A549 (cell line): ENCODE data around the gene MIS18BP1. TPM values are rescaled to one million over a fixed set of nuclear protein-coding genes. Genes with fewer than 3 reads are reported as not detected.
A peak's percentile ranks its signal among the peaks of the same experiment; 100 is the strongest.
"Not testable (repeated sequence)": the region's sequence is repeated elsewhere in the genome, so short reads cannot be mapped to it uniquely, and the experiment has no call there.

Experiments used
- ATAC-seq, 2 experiments: fragments of 200-7000 bp in 1 of 2; fragments of >200 bp in 1 of 2; cut with Nextera tagmentation in 1 of 2; cut with Tn5 transposase in 1 of 2; 3 replicates each; pipeline versions ENCODE4 v1.8.0 to v1.9.1; 2018 to 2020; ENCODE audit warnings: mild to moderate bottlenecking in 1 of 2, moderate library complexity in 1 of 2
- CTCF ChIA-PET: fragments of 300-600 bp; sonication (Branson Sonifier 250); formaldehyde crosslinking; extraction: SDS; loops from one replicate; lab custom pipeline; 2021; ENCODE audit warnings: antibody characterized with exemption, inconsistent platforms; lab: Yijun Ruan, JAX
- POLR2A ChIA-PET: fragments of 350-600 bp; formaldehyde crosslinking; extraction: SDS; loops from one replicate; lab custom pipeline; 2021; ENCODE audit warnings: antibody characterized with exemption, inconsistent platforms; lab: Yijun Ruan, JAX
- DNase-seq, 2 experiments: peaks; one replicate each; pipeline versions ENCODE4 v3.0.0 to v3.0.0-alpha.2; 2011 to 2016; ENCODE audit warnings: low read depth in 1 of 2, low spot score in 1 of 2
- FAIRE-seq: peaks from 2 replicates; lab custom pipeline; 2011; peaks lifted over from hg19 to GRCh38; lab: Jason Lieb, UNC
- H3K27ac ChIP-seq, 2 experiments: fragments of >200 bp; sonication (Bioruptor Twin); formaldehyde crosslinking; 3 replicates each; pipeline ENCODE4 v1.5.1; 2016 to 2017
- H3K4me1 ChIP-seq: fragments of >200 bp; sonication (Bioruptor Twin); formaldehyde crosslinking; 3 replicates; pipeline ENCODE4 v1.6.1; 2016
- H3K4me2 ChIP-seq: fragments of >200 bp; sonication (Bioruptor Twin); formaldehyde crosslinking; 3 replicates; pipeline ENCODE4 v1.6.1; 2016
- H3K4me3 ChIP-seq: fragments of >200 bp; sonication (Bioruptor Twin); formaldehyde crosslinking; 3 replicates; pipeline ENCODE4 v1.5.1; 2016
- H3K9me3 ChIP-seq: fragments of >200 bp; sonication (Bioruptor Twin); formaldehyde crosslinking; 3 replicates; pipeline ENCODE4 v1.6.1; 2016
- CBX2 ChIP-seq: fragments of 200-600 bp; sonication (generic); IDR thresholded peaks from 2 replicates; pipeline ENCODE4 v1.6.1; 2016; ENCODE audit warnings: low read depth, mild to moderate bottlenecking, borderline replicate concordance
- CBX8 ChIP-seq: fragments of 200-600 bp; sonication (generic); IDR thresholded peaks from 2 replicates; pipeline ENCODE4 v1.6.1; 2016
- CHD2 ChIP-seq: fragments of 150-350 bp; IDR thresholded peaks from 2 replicates; pipeline ENCODE4 v1.6.1; 2014; ENCODE audit warnings: low read length; ENCODE audit not compliant: partially characterized antibody
- CHD4 ChIP-seq: fragments of 200-600 bp; sonication (generic); IDR thresholded peaks from 2 replicates; pipeline ENCODE4 v1.6.1; 2016; ENCODE audit warnings: antibody characterized with exemption, mild to moderate bottlenecking, borderline replicate concordance
- CTCF ChIP-seq: fragments of >200 bp; sonication (Bioruptor Twin); formaldehyde crosslinking; IDR thresholded peaks from 3 replicates; pipeline ENCODE4 v1.5.1; 2016
- EHF ChIP-seq: fragments of 250-450 bp; sonication (Bioruptor Pico); IDR thresholded peaks from 2 replicates; pipeline ENCODE4 v1.5.0; 2020; ENCODE audit warnings: mild to moderate bottlenecking
- EHMT2 ChIP-seq: fragments of 200-600 bp; sonication (generic); IDR thresholded peaks from 2 replicates; pipeline ENCODE4 v1.6.1; 2016; ENCODE audit warnings: antibody characterized with exemption, low read depth, mild to moderate bottlenecking, moderate library complexity
- EP300 ChIP-seq, 2 experiments: fragments of >200 bp; sonication (Bioruptor Twin); formaldehyde crosslinking; IDR thresholded peaks; 2 replicates in 1 of 2; 3 replicates in 1 of 2; pipeline ENCODE4 v1.6.1; 2016 to 2017
- FOSL2 ChIP-seq, 2 experiments: fragments of 450-650 bp in 1 of 2; fragments of >200 bp in 1 of 2; sonication (Bioruptor Twin) in 1 of 2; formaldehyde crosslinking; IDR thresholded peaks; 2 replicates each; pipeline versions ENCODE4 v1.5.0 to v1.6.1; 2016 to 2020; ENCODE audit warnings: mild to moderate bottlenecking in 1 of 2, moderate library complexity in 1 of 2
- FOXS1 ChIP-seq: fragments of 250-450 bp; sonication (Bioruptor Pico); IDR thresholded peaks from 2 replicates; pipeline ENCODE4 v1.5.0; 2020; ENCODE audit warnings: mild to moderate bottlenecking, moderate library complexity
- MAFK ChIP-seq: fragments of 450-650 bp; IDR thresholded peaks from 2 replicates; pipeline ENCODE4 v1.6.1; 2014; ENCODE audit not compliant: partially characterized antibody
- MAX ChIP-seq: IDR thresholded peaks from 2 replicates; pipeline ENCODE4 v1.6.1; 2012
- MYC ChIP-seq: IDR thresholded peaks from 2 replicates; pipeline ENCODE4 v1.6.1; 2012; ENCODE audit warnings: mild to moderate bottlenecking, inconsistent platforms, low read length, improper control_type of control experiment, borderline replicate concordance
- NPAS2 ChIP-seq: fragments of 250-450 bp; sonication (Bioruptor Pico); IDR thresholded peaks from 2 replicates; pipeline ENCODE4 v1.8.0; 2022; ENCODE audit warnings: mild to moderate bottlenecking, moderate library complexity, borderline replicate concordance
- NR3C1 ChIP-seq: fragments of >200 bp; sonication (Bioruptor Twin); formaldehyde crosslinking; IDR thresholded peaks from 3 replicates; pipeline ENCODE4 v1.6.1; 2017
- POLR2A ChIP-seq: IDR thresholded peaks from 2 replicates; pipeline ENCODE4 v1.6.1; 2012; ENCODE audit warnings: mild to moderate bottlenecking, low read length
- POLR2AphosphoS2 ChIP-seq: conservative IDR thresholded peaks from 2 replicates; pipeline ENCODE4 v1.6.1; 2012; ENCODE audit warnings: low read length, improper control_type of control experiment, inconsistent platforms
- RARB ChIP-seq: fragments of 250-450 bp; sonication (Bioruptor Pico); IDR thresholded peaks from 2 replicates; pipeline ENCODE4 v1.8.0; 2021; ENCODE audit warnings: mild to moderate bottlenecking, moderate library complexity
- RCOR1 ChIP-seq: fragments of 150-350 bp; IDR thresholded peaks from 2 replicates; pipeline ENCODE4 v1.6.1; 2014; ENCODE audit warnings: antibody characterized with exemption, low read length, low read depth
- RFX5 ChIP-seq: fragments of 450-650 bp; IDR thresholded peaks from 2 replicates; pipeline ENCODE4 v1.7.1; 2014; ENCODE audit warnings: antibody characterized with exemption, mild to moderate bottlenecking, moderate library complexity
- RNF2 ChIP-seq: fragments of 200-600 bp; sonication (generic); IDR thresholded peaks from 2 replicates; pipeline ENCODE4 v1.6.1; 2016; ENCODE audit warnings: low read depth, mild to moderate bottlenecking, antibody characterized with exemption, moderate library complexity, borderline replicate concordance
- SMC3 ChIP-seq: fragments of >200 bp; sonication (Bioruptor Twin); formaldehyde crosslinking; IDR thresholded peaks from 3 replicates; pipeline ENCODE4 v1.6.1; 2018; ENCODE audit warnings: inconsistent platforms
- SREBF2 ChIP-seq: fragments of 450-650 bp; IDR thresholded peaks from 2 replicates; pipeline ENCODE4 v1.6.1; 2014; ENCODE audit warnings: mild to moderate bottlenecking, moderate library complexity
- TP53 ChIP-seq: fragments of 250-450 bp; sonication (Bioruptor Pico); IDR thresholded peaks from 2 replicates; pipeline ENCODE4 v1.5.0; 2021; ENCODE audit warnings: mild to moderate bottlenecking, moderate library complexity
- ZNF302 ChIP-seq: fragments of 250-450 bp; sonication (Bioruptor Pico); IDR thresholded peaks from 2 replicates; pipeline ENCODE4 v1.9.0; 2021; ENCODE audit warnings: inconsistent platforms, mild to moderate bottlenecking, moderate library complexity
- ZSCAN20 ChIP-seq: fragments of 250-450 bp; sonication (Bioruptor Pico); IDR thresholded peaks from 2 replicates; pipeline ENCODE4 v1.8.0; 2022; ENCODE audit warnings: mild to moderate bottlenecking, moderate library complexity
- WGBS: methylation state at CpG from one replicate; pipeline ENCODE4 v1.1.6; 2017; ENCODE audit errors: missing lambda C conversion rate; 5-methylcytosine and 5-hydroxymethylcytosine counted together
- polyA plus RNA-seq, 4 experiments: library from polyadenylated mRNA; depleted of rRNA in 3 of 4; stranded (reverse); fragments of >200 nt; fragmentation: RNase III in 1 of 4; extraction: RNeasy Plus Mini Kit Qiagen cat#74134 plus additional on column Dnase treatment in 1 of 4; gene quantifications; 2 replicates in 3 of 4; 3 replicates in 1 of 4; pipeline ENCODE4 v1.2.3, GENCODE V29; 2011 to 2017

MIS18BP1 gene
- polyA plus RNA-seq, 2 of the 4 experiments (the other 2 are of a cell fraction) = 26.1 to 38.0 TPM

DNA sequence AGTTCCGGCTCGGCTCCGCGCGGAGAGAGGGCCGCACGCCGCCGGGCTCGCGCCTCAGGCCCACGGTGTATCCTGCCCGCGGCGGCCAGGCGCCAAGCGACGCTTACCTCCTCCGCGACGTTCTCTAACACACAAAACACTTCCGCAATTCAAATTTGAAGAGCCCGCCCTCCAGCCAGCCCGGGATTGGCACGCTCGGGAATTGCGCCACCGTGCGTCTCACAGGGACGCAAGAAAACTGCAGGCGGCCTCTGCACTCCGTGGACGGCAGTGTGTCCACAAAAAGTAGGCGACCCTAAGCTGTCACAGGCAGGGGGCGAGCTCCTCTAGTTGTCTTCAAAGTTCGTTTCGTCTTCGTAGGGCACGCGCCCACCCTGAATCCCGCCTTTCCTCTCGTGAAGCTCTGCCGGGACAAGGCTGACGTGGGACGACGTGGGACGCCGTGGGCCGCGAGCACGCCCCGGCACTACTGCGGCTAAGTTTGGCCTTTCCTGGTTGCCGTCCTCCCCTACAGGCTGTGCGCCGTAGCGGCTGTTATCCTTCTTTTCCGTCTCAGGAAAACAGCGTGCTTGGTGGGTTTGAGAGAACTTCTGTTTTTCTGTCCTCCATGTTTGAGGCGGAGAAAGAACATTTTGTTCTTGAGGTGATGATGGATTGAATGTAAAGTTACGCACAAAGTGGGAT is at the start of gene MIS18BP1 (continued):
- TF ChIP-seq CTCF = peak; percentile 66
- TF ChIP-seq ZSCAN20 (CRISPR knock-in tag) = no peak
- no peak for TF ChIP-seq CHD4
- TF ChIP-seq CBX8 = no peak
- peak; percentile 51 for TF ChIP-seq POLR2A
- no peak for TF ChIP-seq EHMT2
- no peak; the same call in 2 of the 3 replicates for TF ChIP-seq SMC3
- TF ChIP-seq EP300 (IDR thresholded peaks at IDR 0.05) = 0 out of 5 replicates have a peak, but pooled peaks of 1 of the 2 experiments have one; percentile 14
- TF ChIP-seq FOXS1 = no peak
- no peak for TF ChIP-seq RARB
- TF ChIP-seq SREBF2 = 0 out of 2 replicates have a peak, but pooled peaks have one; percentile 3
- TF ChIP-seq MYC = peak; percentile 84
- no peak for TF ChIP-seq FOSL2 (IDR thresholded peaks at IDR 0.05)
- peak; percentile 35; the same call in 1 of the 2 replicates for TF ChIP-seq FOSL2 (CRISPR knock-in tag; IDR thresholded peaks at IDR 0.05)
- no peak for TF ChIP-seq RNF2
- no peak for TF ChIP-seq POLR2AphosphoS2
- TF ChIP-seq, all 56 proteins: peak for 21

DNA sequence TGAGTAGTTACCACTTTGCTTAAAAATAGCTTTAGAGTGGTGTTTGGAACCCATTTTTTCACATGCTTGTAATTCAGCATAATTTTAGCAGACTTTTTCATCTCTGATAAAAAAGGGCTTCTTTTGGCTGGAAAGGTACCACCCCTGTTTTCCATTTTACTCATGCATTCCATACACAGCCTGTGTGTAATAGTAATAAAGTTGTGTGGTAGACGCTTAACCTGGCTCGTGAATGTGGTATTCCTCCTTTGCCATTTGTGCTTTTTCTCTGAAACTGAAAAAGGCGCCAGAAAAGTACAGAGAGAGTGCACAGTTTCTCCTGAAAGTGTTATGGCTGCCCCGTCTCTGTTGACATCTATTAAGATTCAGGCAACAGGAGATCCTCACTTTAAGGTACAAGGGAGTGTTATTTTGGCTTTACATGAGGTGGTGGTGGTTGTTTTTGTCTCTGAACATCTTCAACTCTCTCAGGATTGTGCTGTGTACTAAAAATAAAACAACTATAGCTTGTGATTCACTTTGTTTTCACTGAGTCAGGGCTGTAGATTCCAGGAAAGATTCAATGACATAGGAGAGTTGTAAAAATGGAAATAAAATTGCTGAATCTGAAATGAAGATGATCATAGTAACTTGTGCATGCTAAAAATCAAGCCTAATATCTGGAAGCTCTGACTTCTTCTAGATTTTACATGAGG is 45.6 kb upstream of the MIS18BP1 start:
- Histone ChIP-seq H3K4me1 (no peaks in the 10 kb centered on the region), H3K4me2 (no peak overlapping the region), H3K27ac (no peak overlapping the region), H3K9me3 (no peaks in the 10 kb centered on the region), H3K4me3 (no peak overlapping the region)
- ChIA-PET CTCF (interaction anchor here (0.6 kb wide), 1 partner anchor 30 kb away, joined by 4 read pairs; no protein-coding TSS in a partner anchor), POLR2A (no interaction called here)
- no peak for DNase-seq
- no peak for ATAC-seq
- no peak for TF ChIP-seq RARB
- TF ChIP-seq TP53 (CRISPR knock-in tag) = no peak
- TF ChIP-seq RCOR1 = no peak
- TF ChIP-seq FOXS1 = no peak
- TF ChIP-seq NPAS2 (CRISPR knock-in tag) = no peak
- TF ChIP-seq MAFK = no peak
- no peak for TF ChIP-seq POLR2AphosphoS2
- no peak for TF ChIP-seq NR3C1
- TF ChIP-seq CHD2 = no peak
- TF ChIP-seq ZNF302 = no peak
- no peak for TF ChIP-seq RFX5
- TF ChIP-seq MYC = no peak
- no peak for TF ChIP-seq EHF (CRISPR knock-in tag)
- no peak for TF ChIP-seq MAX
- no peak for TF ChIP-seq EHMT2
- TF ChIP-seq CBX2 = no peak
- no peak for FAIRE-seq
- 25% methylated on average over 4 of the region's 4 CpGs for WGBS

GRCh38 chr14:45294796-45295195 is 41.8 kb upstream of the MIS18BP1 start:
- DNase-seq, ATAC-seq, H3K9me3 ChIP-seq, H3K4me2 ChIP-seq, FAIRE-seq, H3K4me1 ChIP-seq, POLR2A ChIA-PET, H3K4me3 ChIP-seq, H3K27ac ChIP-seq: not testable (repeated sequence)
- CTCF ChIA-PET = interaction anchor here (1.7 kb wide), 1 partner anchor 26 kb away, joined by 3 read pairs; no protein-coding TSS in a partner anchor
- WGBS = 32% methylated on average over 1 of the region's 1 CpG
